Stimulated activated CD4-positive, alpha-beta T cell treated with anti-CD3 and anti-CD28 coated beads, Interleukin-2, amount 100 ng/mL, for 24 hours (primary cell): ENCODE results near the gene CEP131.
"Not testable (repeated sequence)": the region's sequence is repeated elsewhere in the genome, so short reads cannot be mapped to it uniquely, and the experiment has no call there.

ENCODE experiments used
- DNase-seq, 2 donors: peaks; one replicate each; pipeline ENCODE4 v3.0.0-alpha.2; 2020

The CEP131 gene

DNA sequence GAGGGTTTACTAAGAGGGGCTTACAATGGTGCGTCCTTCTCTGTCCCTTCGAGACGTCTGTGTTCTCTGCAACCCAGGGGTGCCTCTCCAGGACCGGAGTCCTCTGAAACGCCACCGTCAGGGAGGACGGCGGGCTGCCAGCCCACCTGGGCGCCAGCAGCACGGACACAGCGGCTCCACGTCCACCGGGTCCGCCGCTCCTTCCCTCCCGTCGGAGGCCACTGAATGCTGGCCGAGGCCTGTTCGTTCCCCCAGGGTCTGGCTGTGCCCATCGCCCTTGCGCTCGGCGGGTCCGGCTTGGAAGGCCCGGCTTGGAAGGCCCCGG is 15.7 kb upstream of the CEP131 start:
- DNase-seq, result no peak

DNA sequence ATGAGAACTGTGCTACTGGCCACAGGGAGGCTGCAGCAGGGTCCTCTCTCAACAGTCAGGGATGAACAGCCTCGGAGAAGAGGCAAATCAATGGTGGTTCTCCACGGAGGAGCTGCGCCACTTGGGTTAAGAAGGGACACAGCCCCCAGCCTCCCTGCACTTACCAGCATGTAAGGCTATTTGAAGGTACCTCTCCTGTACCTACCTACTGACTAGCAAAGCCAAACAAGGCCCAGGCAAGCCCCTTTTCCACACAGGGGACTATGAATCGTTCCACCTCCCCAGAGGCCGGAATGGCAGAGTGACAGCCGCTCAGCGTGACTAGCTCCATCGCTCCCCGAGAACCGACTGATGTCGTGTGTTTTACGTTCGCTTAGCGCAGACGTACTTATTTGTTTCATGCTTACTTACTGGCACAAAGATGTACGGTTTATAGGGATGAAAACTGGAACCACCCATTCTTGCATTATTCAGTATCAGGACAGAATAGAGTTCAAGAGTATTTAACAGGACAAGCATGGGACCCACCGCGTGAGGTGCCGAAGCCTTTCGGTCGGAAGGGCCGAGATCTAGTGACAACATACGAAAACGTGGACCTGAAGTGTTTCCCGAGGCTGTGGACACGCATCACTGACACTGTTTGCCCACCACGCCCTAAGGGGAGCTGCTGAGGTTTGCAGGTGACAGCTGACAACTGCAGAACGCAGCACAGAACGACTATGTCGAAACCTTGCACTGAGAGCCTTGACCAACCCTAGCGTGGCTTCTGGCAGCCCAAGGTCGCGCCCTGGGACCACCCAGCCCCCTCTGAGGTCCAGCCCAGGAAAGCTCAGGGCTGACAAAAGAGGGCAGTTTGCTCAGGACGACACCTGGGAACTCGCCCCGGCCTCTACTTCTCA is 15.1 kb upstream of the CEP131 start:
- no peak for DNase-seq

DNA sequence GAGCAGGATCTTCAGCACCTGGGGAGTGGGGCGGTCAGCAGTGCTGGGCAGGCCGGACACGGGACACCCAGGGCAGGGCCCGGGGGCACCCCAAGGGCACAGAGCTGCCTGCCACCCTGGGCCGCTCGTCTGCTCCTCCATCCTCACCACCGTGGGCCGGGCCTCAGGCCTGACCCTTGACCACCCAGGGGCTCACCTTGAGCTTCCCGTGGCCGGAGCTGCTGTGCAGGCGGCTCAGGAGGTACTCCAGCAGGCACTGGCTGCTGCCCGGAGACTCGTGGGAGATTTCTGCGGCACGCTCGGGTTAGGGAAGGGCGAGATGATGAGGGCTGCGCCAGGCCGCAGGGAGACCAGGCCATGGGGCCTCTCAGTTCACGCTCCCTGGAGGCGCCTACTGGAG is 14.0 kb upstream of the CEP131 start:
- DNase-seq, result no peak

DNA sequence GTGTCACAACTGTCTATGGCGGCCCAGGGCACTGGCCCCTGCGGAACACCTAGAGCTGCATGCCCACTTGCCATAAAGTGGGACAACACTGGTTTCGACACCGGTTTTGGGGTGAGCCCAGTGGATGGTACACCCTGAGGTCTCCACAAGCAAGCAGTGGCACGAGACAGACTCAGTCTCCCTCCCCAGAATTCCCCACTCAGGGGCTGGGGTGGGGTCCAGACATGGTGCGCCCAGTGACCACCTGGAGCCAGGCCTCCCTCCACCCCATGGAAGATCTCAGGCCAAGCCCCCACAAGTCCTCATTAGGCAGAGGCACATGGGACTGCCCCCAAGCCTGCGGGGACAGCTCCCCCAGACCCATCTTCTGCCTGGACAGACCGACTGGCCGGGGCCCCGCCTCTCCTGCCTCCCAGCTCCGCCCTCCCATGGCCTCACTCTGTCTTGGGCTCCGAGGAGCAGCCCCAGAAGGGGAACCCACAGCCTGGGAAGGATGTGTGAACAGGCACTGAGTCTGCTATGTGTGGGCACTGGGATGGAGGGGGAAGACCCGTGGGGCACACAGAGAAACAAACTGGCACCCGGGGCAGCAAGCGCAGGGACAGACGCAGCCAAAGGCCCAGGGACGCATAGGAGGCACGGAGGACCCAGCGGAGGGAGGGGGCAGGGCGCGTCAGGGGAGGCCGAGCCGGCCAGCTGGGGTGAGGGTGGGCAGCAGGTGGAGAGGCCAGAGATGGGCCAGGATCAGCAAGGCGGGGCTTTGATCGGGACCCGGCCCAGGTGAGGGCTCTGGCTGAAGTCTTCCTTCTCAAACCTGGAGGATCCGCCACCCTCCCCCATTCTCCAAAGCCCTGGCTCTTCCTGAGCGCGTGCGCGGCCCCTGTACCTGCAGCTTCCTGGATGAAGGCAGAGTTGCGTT is 13.3 kb upstream of the CEP131 start:
- DNase-seq, result no peak

DNA sequence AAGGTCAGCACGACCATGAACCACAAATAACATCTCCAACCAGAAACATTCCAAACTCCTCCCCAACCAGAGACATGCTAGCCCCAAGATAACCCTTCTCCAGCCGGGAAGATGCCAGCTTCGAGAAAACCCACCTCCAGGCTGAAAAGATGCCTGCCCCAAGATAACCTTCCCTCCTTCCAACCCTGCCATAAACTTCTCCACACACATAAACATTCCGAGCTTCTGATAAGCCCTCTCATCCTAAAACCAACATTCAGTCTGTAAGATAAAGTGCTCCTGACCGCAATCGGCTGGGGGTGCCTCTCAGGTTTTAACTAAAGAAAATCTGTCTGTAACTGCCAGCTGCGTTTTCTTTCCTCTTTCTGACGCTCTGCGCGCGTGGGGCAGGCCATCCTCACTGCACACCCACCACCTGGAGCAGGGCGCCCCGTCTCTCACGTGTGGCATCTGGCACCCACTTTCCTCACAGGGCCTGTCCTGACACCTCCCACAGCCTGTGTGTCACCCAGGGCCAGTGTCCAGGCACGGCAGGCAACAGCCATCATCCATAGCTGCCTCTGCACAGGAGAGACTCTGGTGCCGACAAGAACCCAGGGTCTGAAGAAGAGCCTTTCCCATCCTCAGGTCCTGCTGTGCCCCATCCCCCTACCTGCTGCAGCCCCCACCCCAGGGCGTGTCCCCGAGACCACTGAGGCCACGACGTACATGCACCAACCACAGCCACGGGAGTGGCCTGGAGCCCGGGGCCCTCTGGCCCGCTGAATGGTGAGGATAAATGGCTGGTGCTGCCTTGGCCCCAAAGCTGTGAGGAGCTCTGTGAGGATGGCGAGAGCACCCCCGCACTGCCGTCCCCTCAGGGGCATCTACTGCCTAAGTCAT is 12.4 kb upstream of the CEP131 start:
- no peak for DNase-seq

DNA sequence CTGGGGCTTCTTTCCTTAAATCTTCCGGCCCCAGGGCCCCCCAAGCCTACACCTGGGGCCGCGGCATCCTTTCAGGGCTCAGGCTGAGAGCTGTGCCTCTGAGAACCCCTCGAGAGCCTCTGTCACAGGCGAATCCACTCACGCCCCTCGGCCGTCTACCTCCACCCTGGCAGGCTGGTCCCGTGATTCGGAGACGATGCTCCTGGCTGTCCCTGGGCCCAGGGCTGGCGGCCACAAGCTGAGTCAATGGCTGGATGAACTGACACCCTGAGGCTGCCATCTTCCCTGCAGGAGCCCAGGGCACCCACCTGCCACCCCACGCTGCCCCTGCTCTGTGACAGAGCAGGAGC is 11.7 kb upstream of the CEP131 start:
- no peak for DNase-seq

DNA sequence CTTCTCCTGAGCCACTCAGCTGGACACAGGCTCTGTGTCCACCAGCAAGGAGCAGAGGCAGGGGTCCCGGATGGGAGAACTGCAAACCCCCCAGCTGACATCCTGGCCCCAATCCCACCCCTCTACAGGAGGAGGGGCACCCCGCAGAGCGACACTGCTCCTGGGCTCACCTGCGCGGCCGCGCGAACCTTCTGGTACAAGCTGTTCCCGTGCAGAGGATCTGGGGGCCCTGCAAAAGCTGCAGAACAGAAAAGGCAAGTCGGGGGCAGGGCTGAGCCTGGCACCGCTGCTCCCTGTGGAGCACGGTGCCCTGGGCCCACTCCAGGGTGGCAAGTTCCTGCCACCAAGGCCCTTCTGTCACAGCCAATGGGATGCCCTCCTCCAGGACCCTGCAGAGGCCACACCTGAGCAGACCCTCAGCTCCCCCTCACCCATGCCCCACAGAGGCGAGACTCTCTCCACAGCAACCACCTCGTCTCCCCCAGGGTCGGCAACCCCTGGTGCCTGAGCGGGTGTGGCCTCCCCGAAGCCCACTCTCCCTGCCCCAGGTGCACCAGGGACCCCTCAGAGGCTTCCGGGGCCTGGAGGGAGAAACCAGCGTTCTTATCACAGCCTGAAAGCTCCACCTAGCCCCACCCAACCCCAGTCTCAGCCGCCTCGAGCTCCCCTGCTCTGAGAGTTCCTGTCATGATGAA is 11.2 kb upstream of the CEP131 start:
- DNase-seq, result no peak

DNA sequence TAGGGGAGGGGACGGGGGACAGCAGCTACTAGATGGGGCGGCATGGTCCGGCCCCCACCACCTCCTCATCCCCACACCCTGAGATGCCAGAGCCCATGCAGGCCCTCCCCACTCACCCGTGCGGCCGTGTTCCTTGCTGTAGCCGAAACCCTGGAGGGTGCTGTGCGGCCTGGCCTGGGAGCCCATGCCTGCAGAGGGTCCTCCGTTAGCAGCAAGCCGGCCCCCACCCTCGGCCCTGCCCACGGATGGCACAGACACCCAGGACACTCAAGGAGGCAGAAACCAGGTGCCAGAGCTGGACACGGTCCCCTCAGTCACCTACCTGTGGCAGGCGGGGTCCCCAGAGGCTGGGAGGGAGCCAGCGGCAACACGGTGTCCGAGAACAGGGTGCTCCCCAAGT is 10.6 kb upstream of the CEP131 start:
- DNase-seq, result no peak

DNA sequence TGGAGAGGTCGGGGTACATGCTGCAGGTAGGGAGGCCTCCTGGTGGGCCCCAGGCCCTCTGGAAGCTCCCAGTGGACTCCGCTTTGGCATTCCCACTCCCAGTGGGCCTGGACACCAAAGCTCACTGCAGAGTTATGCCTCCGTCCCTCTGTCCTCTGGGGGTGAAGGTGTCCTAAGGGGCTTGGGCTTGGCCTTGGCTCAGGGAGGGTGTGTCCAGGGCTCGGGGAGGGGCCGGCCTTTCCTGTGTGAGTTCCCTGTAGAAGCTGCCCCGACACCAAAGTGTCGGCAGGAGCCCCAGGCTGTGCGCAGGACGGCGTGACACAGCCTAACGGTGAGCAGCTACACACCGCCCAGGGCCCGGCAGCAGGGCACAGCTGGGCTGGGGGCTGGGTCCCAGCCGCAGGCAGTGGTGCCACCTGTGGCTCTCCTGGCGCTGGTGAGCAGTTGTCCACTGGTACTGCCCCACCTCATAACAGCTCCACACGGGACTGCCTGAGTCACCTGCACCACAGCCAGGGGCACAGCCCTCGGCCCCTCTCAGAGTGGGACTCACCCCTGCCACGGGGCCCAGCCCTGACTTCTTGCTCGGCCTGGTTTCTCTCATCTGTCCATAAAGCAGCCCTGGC is 10.0 kb upstream of the CEP131 start:
- no peak for DNase-seq

DNA sequence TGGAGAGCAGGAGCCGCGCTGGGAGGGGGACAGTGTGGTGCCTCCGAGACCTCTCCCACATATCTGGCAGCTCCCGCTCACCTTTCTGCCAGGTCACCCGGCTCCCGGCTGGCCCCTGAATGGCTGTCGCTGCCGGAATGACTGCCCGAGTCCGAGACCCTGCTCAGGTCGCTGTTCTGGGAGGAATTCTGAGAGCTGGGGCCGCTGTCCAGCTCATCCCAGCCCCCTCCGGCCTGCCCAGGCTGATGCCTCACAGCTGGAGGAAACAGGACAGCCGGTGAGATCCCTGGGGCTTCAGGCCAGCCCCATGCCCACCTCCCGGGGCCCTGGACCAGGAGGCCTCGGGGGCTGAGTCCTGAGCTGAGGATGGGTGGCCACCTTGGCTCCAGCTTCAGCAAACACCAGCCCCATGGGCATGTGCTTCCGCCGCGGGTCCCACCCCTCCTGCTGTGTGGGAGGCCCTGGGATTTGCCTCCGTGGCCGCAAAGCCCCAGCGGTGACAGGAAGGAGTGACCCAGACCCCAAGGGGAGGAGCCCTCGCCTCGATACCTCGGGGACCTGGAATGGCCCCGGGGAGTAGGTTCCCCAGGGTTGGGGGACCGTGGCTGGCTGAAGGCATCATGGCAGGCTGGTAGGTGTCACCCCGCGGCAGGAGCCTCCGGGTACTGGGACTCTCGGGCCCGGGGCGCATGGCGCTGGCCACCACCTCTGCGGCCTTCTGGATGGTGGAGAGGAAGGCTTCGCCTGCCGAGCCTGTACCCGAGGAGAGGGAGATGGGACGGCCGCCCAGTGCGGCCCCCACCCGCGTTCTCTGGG is 9.2 kb upstream of the CEP131 start:
- DNase-seq, result no peak

DNA sequence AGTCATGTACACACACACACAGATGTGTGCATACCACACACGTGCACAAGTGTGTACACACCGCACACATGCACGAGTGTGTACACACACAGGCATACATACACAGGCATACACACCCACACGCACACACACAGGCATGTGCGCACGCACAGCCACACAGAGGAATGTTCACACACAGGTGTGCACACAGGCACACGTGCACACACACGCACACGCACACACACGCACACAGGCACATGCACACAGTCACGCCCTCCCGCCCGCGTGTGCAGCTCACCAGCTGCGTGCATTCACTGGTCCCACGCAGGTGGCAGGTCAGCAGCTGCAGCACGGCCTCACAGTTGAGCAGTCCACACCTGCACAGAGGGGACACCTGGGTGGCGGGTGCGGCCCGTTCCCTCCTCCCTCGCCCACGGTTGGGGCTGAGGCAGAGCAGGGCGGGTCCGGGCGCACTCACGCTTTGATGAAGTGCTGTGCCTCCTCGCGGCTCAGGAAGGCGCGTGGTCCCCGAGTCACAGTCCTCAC is 8.4 kb upstream of the CEP131 start:
- no peak for DNase-seq

DNA sequence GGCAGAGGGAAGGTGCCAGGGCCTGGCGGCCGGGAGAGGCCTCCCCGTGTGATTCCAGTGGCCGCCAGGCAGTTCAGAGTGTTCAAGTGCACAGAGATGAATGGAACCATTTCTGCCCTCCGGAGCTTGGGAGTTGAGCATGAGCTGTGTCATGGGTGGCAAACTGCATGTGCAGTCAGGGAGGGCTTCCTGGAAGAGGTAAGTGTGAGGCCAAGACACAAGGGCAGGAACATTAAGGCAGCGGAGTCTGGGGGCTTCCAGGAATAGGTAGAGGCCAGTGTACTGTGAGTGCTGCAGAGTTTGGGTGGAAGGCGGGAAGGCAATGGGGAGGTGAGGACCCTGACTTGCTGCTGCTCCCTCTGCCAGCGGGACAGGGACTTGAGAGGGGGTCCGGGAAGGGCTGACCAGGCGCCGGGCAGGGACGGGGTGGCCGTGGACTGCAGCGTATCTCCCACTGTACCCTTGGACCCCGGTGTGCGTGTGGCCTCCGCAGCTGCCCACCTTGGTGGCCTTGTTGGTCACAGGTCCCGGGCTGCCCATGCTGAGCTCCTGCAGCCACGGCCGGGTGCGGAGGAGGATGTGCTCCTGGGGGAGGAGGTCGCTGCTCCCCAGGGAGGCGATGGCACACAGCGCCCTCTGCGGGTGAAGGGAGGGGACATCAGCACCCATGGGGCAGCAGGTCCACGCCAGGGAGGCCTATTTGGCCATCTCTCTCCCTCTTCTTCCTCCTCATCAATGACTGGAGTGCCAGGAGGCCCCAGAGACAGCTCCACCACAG is 7.5 kb upstream of the CEP131 start:
- DNase-seq, result no peak

DNA sequence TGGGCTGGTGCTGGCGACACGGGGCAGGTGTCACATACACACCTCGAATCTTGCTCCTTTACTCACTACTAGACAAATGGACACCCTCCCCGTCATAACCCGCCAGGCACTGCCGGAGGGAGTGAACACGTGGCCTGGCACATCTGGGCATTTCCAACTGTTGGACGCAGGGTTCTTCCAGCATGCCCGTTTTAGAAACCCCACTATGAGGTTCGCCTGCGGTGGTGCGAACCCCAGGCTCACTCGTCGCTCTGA is 6.8 kb upstream of the CEP131 start:
- no peak for DNase-seq

DNA sequence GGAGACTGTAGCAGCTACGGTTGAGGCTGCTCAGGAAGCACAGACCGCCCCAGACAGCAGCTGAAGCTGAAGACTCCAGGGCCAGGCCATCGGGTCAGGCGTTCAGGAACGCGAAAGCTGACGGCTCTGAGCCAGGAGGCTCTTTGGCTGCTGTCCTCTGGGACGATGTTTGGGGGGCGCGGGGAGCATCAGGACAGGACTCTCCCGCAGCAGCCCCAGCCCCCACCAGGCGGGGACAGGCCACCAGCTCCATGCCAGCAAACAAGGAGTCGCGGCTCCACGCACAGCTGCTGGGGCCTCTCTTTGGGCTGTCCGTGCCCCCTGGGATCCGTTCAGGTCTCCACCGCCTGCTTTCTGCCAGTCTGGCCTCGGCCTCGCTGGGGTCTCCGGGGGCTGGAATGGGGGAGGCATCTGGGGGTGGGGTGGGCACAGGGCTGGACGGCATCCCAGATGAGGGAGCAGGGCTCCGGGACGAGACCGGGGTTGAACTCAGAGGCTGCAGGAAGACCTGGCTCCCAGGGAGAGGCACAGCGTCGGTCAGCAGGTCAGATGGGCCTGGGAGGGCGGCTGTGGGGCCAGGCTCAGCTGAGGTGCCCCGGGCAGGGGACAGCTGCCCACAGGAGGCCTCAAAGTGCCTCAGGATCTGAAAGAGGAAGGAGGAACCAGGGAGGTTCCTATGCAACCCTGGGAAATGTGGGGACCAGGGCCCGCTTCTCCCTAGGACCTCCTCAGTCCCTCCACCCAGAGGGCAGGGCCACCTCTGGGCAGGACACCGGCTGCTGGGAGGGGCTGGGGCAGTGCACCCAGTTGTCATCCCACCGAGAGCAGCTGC is 6.3 kb upstream of the CEP131 start:
- no peak for DNase-seq

DNA sequence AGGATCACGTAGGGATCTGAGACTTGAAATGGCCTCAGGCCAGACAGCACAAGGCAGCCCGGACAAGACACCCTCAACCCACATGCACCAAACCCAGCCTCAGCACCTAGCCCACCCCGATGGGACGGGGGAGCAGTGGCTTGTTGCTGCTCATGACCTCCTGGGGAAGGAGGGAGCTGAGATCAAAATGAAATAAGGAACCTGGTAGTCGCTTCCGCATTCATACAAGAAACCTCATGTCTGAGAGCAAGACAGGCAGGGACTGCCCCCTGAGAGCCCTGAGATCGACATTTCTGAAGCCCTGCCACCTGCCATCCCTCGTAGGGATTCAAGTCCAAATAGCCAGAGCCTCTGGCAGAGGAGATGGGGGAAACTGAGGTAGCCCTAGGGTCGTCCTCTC is 5.7 kb upstream of the CEP131 start:
- no peak for DNase-seq

DNA sequence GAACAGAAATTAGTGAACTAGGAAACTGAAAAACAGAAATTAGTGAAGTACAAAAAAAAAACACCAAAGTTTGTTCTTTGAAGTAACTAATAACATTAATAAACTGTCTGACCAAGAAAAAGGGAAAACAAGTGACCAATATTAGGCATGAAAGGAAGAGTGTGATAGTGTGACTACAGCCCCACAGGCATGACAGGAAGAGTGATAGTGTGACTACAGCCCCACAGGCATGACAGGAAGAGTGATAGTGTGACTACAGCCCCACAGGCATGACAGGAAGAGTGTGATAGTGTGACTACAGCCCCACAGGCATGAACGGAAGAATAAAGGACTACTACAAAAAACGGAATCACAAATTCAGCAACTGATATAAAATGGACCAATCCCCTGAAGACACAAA is 4.9 kb upstream of the CEP131 start:
- not testable (repeated sequence) for DNase-seq

DNA sequence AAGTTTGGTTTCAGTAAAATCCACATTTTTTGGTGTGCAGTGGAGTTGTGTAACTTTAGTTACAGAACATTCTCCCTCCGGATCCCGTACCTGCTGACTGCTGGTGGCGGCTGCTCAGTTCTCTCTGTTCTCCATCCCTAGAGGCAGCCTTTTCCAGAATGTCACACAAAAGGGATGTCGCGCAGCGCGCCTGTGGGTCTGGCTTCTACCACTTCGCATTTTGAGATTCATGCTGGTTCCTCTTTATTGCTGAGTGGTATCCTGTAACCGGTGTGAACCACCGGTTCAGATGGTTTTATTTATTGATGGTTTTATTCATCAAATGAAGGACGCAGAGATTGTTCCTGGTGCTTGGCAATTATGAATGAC is 981 bp upstream of the CEP131 start:
- DNase-seq, result no peak

DNA sequence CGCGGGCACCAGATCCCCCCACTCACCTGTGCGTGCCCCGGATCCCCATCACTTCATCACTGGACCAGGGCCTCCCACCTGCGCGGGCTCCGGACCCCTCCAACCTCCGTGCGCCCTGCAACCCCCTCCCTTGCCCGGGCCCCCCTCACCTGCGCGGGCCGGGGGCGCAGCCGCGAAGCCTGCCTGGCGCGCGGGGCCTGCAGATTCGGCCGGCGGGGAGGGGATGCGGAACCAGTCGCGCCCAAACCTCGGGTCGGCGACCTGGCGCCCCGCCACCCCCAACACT is 202 bp downstream of the CEP131 start:
- no peak for DNase-seq

DNA sequence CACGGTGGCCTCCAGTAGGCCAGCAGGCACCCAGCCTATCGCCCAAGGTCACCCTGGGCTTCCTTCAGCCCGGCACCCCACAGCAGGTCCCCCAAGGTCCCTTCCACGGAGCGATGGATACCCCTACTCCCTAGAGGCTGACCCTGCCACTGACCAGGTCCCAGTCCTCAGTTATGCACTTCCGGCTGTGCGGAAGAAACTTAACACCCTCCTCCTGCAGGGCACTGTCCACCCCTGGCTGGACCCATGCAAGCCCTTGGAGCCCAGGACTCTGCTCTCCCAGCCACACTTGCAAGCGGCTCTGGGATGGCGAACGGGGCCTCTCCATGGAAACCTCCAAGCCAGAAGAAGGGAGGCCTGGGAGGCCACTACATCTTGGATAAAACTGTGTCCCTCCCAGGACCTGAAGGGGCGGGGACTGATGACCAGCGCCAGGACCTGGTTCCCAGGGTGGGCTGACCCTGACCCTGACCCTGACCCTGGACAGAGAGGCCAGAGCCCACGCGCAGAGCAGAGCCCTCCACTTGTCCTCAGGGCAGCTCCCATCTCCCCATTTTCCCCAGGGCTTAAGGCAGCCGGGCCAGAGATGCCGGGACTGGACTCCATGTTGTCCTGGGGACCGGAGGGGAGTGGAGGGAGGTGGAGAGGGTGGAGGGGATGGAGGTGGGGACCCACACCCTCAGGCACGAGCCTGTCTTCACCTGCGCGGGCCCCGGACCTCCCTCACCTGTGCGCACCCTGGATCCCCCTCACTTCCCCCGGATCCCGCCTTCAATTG is 734 bp downstream of the CEP131 start:
- DNase-seq, result no peak
